ENCODE measurements around the gene UGCG.

- no peak for TF ChIP-seq POLR2AphosphoS5 (IDR thresholded peaks at IDR 0.05)
- TF ChIP-seq POLR2A (IDR thresholded peaks at IDR 0.05): no peak
- no peak for TF ChIP-seq CTCF (IDR thresholded peaks at IDR 0.05)
Measured at GRCh38 chr9:111909444-111909843, 12.8 kb downstream of the UGCG start.
